Neural progenitor cell (in vitro differentiated cells): ENCODE measurements around the gene HIGD1A. TPM values are rescaled to one million over a fixed set of nuclear protein-coding genes. Genes with fewer than 3 reads are reported as not detected.
A peak's percentile ranks its signal among the peaks of the same experiment; 100 is the strongest.

ENCODE experiments used
- DNase-seq: peaks from one replicate; pipeline ENCODE4 v3.0.0-alpha.2; 2016; ENCODE audit warnings: low spot score
- H2AFZ ChIP-seq: fragments of 200-600 bp; sonication (generic); replicated peaks from 2 replicates; pipeline ENCODE4 v1.6.1; 2016; ENCODE audit warnings: antibody characterized with exemption
- H3F3A ChIP-seq: fragments of 200-600 bp; sonication (generic); 2 replicates; pipeline ENCODE4 v1.6.1; 2016; ENCODE audit warnings: antibody characterized with exemption, low read depth
- H3K27ac ChIP-seq: fragments of 200-600 bp; sonication (generic); 2 replicates; pipeline ENCODE4 v1.5.1; 2016; ENCODE audit warnings: mild to moderate bottlenecking
- H3K27me3 ChIP-seq: fragments of 200-600 bp; sonication (generic); 2 replicates; pipeline ENCODE4 v1.6.1; 2016; ENCODE audit warnings: mild to moderate bottlenecking, moderate library complexity
- H3K36me3 ChIP-seq: fragments of 200-600 bp; sonication (generic); 2 replicates; pipeline ENCODE4 v1.5.1; 2016
- H3K4me1 ChIP-seq: fragments of 200-600 bp; sonication (generic); 2 replicates; pipeline ENCODE4 v1.6.1; 2016; ENCODE audit warnings: mixed run types
- H3K4me2 ChIP-seq: fragments of 200-600 bp; sonication (generic); 2 replicates; pipeline ENCODE4 v1.6.1; 2016
- H3K4me3 ChIP-seq: fragments of 200-600 bp; sonication (generic); 2 replicates; pipeline ENCODE4 v1.5.1; 2016
- H3K79me2 ChIP-seq: fragments of 200-600 bp; sonication (generic); 2 replicates; pipeline ENCODE4 v1.6.1; 2016; ENCODE audit warnings: low read depth
- H3K9ac ChIP-seq: fragments of 200-600 bp; sonication (generic); 2 replicates; pipeline ENCODE4 v1.6.1; 2016
- H3K9me3 ChIP-seq: fragments of 200-600 bp; sonication (generic); 2 replicates; pipeline ENCODE4 v1.5.1; 2016; ENCODE audit warnings: low read depth
- H4K20me1 ChIP-seq: fragments of 200-600 bp; sonication (generic); 2 replicates; pipeline ENCODE4 v1.6.1; 2016; ENCODE audit warnings: low read depth
- H3K27ac Mint-ChIP-seq: 3 replicates; pipeline ENCODE4 v1.8.0; 2021; ENCODE audit warnings: mixed read lengths
- H3K27me3 Mint-ChIP-seq: 2 replicates; pipeline ENCODE4 v1.8.0; 2022; ENCODE audit warnings: low read depth, mild to moderate bottlenecking, inconsistent platforms, moderate library complexity, mixed read lengths; ENCODE audit not compliant: insufficient read depth
- H3K36me3 Mint-ChIP-seq: 3 replicates; pipeline ENCODE4 v1.8.0; 2021; ENCODE audit warnings: mixed read lengths
- H3K4me1 Mint-ChIP-seq: 3 replicates; pipeline ENCODE4 v1.8.0; 2021; ENCODE audit warnings: mixed read lengths
- H3K4me3 Mint-ChIP-seq: 3 replicates; pipeline ENCODE4 v1.8.0; 2021; ENCODE audit warnings: mild to moderate bottlenecking, moderate library complexity, mixed read lengths
- H3K9me3 Mint-ChIP-seq: 3 replicates; pipeline ENCODE4 v1.8.0; 2020; ENCODE audit warnings: mixed read lengths
- EZH2 ChIP-seq: fragments of 200-600 bp; sonication (generic); IDR thresholded peaks from 2 replicates; pipeline ENCODE4 v1.6.1; 2017; ENCODE audit warnings: antibody characterized with exemption, mild to moderate bottlenecking, moderate library complexity
- EZH2phosphoT487 ChIP-seq: fragments of 200-600 bp; sonication (generic); IDR thresholded peaks from 2 replicates; pipeline ENCODE4 v1.6.1; 2017; ENCODE audit warnings: antibody characterized with exemption
- total RNA-seq: library from RNA; depleted of rRNA; stranded (reverse); fragments of >200 nt; gene quantifications from 2 replicates; pipeline ENCODE4 v1.2.3, GENCODE V29; 2015; ENCODE audit warnings: low replicate concordance
- TF ChIP-seq, protein P1 (sequence below): fragments of 200-600 bp; sonication (generic); IDR thresholded peaks from 2 replicates; pipeline ENCODE4 v1.5.1; 2017; ENCODE audit warnings: antibody characterized with exemption, mild to moderate bottlenecking

Gene HIGD1A
- total RNA-seq, 1 donor from 2014 or later = 181 TPM

DNA sequence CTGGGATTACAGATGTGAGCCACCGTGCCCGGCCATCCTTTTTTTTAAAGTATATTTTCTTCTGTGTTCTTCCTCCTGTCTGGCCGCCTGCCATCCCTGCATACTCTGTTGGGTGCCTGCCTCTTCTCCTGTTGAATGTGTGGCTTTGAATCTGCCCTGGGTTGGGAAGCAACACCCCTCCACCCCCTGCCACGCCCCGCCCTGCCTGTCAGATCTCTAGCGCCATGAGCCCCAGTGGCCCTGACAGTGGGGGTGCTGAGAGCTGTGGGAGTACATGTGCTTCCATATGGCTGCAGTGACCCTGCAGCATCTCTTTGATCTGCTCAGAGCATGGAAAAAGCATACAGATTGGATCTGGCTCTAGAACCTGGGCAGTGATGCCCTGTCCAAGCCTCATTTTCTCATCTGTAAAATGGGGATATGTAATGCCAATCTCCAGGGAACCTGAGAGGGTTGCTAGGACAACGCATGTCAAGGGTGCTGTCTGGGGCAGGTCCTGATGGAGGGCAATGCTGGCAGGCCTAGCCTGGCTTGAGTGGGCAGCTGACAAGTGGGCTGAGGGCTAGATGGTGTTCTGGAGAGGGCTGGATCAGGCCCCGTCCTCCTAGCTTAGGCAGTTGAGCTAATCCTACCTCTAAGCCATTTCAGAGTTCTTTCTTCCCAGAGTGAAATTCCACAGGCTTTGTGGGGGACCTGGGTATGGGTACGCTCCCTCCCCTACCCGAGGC lies 55.1 kb downstream of the HIGD1A start:
- no peak for DNase-seq

DNA sequence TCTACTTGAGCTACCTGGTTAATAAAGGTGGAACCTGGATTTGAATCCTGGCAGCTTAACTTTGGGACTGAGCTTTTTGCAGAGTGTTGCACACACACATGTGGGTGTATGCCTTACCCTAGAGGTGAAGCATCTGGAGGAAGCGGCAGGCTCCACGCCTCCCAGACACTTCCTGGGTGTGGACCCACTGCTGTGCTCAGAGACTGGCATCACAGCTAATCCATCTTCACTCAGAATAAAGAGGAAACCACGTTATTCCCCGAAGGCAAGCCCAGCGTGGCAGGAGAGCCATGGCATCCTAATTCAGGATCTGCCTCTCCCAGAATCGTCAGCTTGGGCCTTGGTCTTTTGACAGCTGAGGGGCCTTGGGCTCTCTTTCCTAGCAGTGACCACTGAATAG lies 56.7 kb downstream of the HIGD1A start:
- Histone ChIP-seq H2AFZ (no peak overlapping the region), H3K36me3 (no peaks in the 10 kb centered on the region), H3K79me2 (no peaks in the 10 kb centered on the region), H3K27me3 (no peaks in the 10 kb centered on the region), H3F3A (peaks cover 4% of the 10 kb centered on the region), H3K9ac (no peak overlapping the region), H3K4me3 (no peak overlapping the region), H3K4me2 (no peak overlapping the region), H4K20me1 (no peaks in the 10 kb centered on the region), H3K4me1 (peaks cover 16% of the 10 kb centered on the region), H3K9me3 (no peaks in the 10 kb centered on the region), H3K27ac (no peak overlapping the region)
- Mint-ChIP-seq H3K4me1 (peaks cover 13% of the 10 kb centered on the region), H3K9me3 (no peaks in the 10 kb centered on the region), H3K27ac (no peak overlapping the region), H3K36me3 (no peaks in the 10 kb centered on the region), H3K27me3 (peaks cover 5% of the 10 kb centered on the region), H3K4me3 (no peak overlapping the region)
- DNase-seq = no peak
- no peak for TF ChIP-seq EZH2phosphoT487
- TF ChIP-seq, protein P1, sequence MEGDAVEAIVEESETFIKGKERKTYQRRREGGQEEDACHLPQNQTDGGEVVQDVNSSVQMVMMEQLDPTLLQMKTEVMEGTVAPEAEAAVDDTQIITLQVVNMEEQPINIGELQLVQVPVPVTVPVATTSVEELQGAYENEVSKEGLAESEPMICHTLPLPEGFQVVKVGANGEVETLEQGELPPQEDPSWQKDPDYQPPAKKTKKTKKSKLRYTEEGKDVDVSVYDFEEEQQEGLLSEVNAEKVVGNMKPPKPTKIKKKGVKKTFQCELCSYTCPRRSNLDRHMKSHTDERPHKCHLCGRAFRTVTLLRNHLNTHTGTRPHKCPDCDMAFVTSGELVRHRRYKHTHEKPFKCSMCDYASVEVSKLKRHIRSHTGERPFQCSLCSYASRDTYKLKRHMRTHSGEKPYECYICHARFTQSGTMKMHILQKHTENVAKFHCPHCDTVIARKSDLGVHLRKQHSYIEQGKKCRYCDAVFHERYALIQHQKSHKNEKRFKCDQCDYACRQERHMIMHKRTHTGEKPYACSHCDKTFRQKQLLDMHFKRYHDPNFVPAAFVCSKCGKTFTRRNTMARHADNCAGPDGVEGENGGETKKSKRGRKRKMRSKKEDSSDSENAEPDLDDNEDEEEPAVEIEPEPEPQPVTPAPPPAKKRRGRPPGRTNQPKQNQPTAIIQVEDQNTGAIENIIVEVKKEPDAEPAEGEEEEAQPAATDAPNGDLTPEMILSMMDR = no peak
- TF ChIP-seq EZH2 = no peak

More for the DNA sequence above, 55.1 kb downstream of the HIGD1A start:
- Histone ChIP-seq H3K4me1 (peaks cover 16% of the 10 kb centered on the region), H3K79me2 (no peaks in the 10 kb centered on the region), H3K27ac (peak overlapping the region; percentile 35), H4K20me1 (no peaks in the 10 kb centered on the region), H3K36me3 (no peaks in the 10 kb centered on the region), H3K9me3 (no peaks in the 10 kb centered on the region), H3K27me3 (no peaks in the 10 kb centered on the region), H3F3A (no peaks in the 10 kb centered on the region), H3K4me2 (no peak overlapping the region), H2AFZ (peak overlapping the region; percentile 88), H3K4me3 (no peak overlapping the region), H3K9ac (no peak overlapping the region)
- H3K4me3 Mint-ChIP-seq = no peak overlapping the region
- no peaks in the 10 kb centered on the region for H3K36me3 Mint-ChIP-seq
- no peak for TF ChIP-seq EZH2
- no peak for TF ChIP-seq EZH2phosphoT487
- TF ChIP-seq, protein P1 = no peak
- H3K4me1 Mint-ChIP-seq = peaks cover 13% of the 10 kb centered on the region
- H3K27ac Mint-ChIP-seq = peak overlapping the region; percentile 29
- no peaks in the 10 kb centered on the region for H3K9me3 Mint-ChIP-seq
- peaks cover 3% of the 10 kb centered on the region for H3K27me3 Mint-ChIP-seq

DNA sequence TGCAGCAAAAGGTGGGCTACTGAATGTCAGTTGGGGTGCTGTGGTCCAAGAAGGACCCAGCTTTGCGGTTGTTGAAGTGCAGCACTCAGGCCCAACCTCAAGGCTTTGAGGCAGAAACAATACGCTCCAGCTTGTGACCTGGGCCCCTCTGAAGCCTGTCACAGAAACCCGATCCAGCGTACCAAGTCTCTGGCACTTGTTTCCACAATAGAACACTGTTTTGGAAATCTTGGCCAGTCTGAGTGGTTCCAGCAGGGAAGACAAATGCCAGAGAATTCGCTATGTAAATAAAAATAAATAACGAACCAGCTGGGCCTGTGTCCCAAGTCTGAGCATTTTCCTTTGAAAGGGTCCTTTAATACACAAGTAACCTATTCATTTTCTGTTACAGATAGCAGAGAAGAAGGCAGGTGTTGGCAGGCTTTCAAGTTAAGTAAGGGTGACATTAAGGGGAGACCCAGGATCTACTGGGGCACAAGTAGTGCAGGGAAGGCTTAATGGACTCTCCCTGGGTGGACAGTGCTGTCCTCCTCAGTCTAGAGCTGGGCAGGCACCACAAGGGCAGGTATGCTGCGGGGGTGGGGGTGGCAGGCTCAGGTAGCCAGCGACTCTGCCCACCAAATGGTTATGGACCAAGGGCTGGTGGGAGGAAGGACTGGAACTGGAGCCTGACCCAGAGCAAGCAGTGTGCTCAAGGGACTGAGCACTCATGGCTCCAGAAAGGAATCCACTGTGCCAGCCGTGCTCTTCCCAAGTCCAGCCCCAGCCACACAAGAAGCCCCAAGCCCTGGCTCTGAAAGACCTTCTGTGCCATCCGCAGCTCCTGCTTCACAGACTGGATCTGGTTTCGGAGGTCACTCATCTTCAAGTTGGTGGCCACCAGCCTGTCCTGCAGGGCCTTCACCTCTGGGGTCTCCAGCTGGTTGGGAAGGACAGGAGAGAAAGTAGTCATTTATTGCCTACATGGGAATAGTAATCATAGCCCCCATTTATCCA lies 57.5 kb downstream of the HIGD1A start:
- Histone ChIP-seq H3K79me2 (no peaks in the 10 kb centered on the region), H3K4me1 (peaks cover 16% of the 10 kb centered on the region), H3K4me3 (no peak overlapping the region), H3K36me3 (no peaks in the 10 kb centered on the region), H3K4me2 (no peak overlapping the region), H3K27ac (no peak overlapping the region), H3K9me3 (no peaks in the 10 kb centered on the region), H2AFZ (no peak overlapping the region), H4K20me1 (no peaks in the 10 kb centered on the region), H3K9ac (no peak overlapping the region), H3K27me3 (no peaks in the 10 kb centered on the region), H3F3A (peaks cover 4% of the 10 kb centered on the region)
- TF ChIP-seq, protein P1 = no peak
- peak; percentile 38 for DNase-seq
- peaks cover 5% of the 10 kb centered on the region for H3K27me3 Mint-ChIP-seq
- H3K4me3 Mint-ChIP-seq = no peak overlapping the region
- H3K36me3 Mint-ChIP-seq = no peaks in the 10 kb centered on the region
- no peaks in the 10 kb centered on the region for H3K9me3 Mint-ChIP-seq
- no peak overlapping the region for H3K27ac Mint-ChIP-seq
- peaks cover 13% of the 10 kb centered on the region for H3K4me1 Mint-ChIP-seq
